Stimulated activated naive CD8-positive, alpha-beta T cell treated with anti-CD3 and anti-CD28 coated beads, Interleukin-15, Interleukin-2, amounts not matched to agents 100 ng/mL and 50 ng/mL, for 24 hours (primary cell): Measurements from ENCODE around the gene AFF3.

Source experiments
- H3K27ac Mint-ChIP-seq: one replicate; pipeline ENCODE4 v1.8.0; 2021; ENCODE audit warnings: mild to moderate bottlenecking, mixed read lengths
- H3K27me3 Mint-ChIP-seq: one replicate; pipeline ENCODE4 v1.8.0; 2021; ENCODE audit warnings: mixed read lengths
- H3K36me3 Mint-ChIP-seq: one replicate; pipeline ENCODE4 v1.8.0; 2021; ENCODE audit warnings: low read depth, mixed read lengths
- H3K4me1 Mint-ChIP-seq: one replicate; pipeline ENCODE4 v1.8.0; 2021; ENCODE audit warnings: low read depth, mixed read lengths
- H3K4me3 Mint-ChIP-seq: one replicate; pipeline ENCODE4 v1.8.0; 2021; ENCODE audit warnings: mild to moderate bottlenecking, mixed read lengths
- H3K9me3 Mint-ChIP-seq: one replicate; pipeline ENCODE4 v1.8.0; 2021; ENCODE audit warnings: mixed read lengths

Gene AFF3

GRCh38 chr2:99810225-99810624, 332.2 kb downstream of the AFF3 start:
- Mint-ChIP-seq H3K27ac (no peak overlapping the region), H3K27me3 (no peaks in the 10 kb centered on the region), H3K9me3 (no peaks in the 10 kb centered on the region)

GRCh38 chr2:99809259-99809900, 333.0 kb downstream of the AFF3 start:
- Mint-ChIP-seq H3K9me3 (no peaks in the 10 kb centered on the region), H3K4me1 (peaks cover 3% of the 10 kb centered on the region), H3K36me3 (no peaks in the 10 kb centered on the region), H3K4me3 (no peak overlapping the region), H3K27ac (no peak overlapping the region), H3K27me3 (no peaks in the 10 kb centered on the region)

More at GRCh38 chr2:99810225-99810624, 332.2 kb downstream of the AFF3 start:
- Mint-ChIP-seq H3K36me3 (no peaks in the 10 kb centered on the region), H3K4me1 (no peaks in the 10 kb centered on the region), H3K4me3 (no peak overlapping the region)

GRCh38 chr2:99808361-99809200, 333.8 kb downstream of the AFF3 start:
- no peak overlapping the region for H3K4me3 Mint-ChIP-seq
- peaks cover 3% of the 10 kb centered on the region for H3K4me1 Mint-ChIP-seq
- H3K9me3 Mint-ChIP-seq = no peaks in the 10 kb centered on the region
- no peaks in the 10 kb centered on the region for H3K27me3 Mint-ChIP-seq
- H3K27ac Mint-ChIP-seq = no peak overlapping the region
- H3K36me3 Mint-ChIP-seq = no peaks in the 10 kb centered on the region

- Mint-ChIP-seq H3K27me3 (no peaks in the 10 kb centered on the region), H3K4me3 (no peak overlapping the region), H3K4me1 (peaks cover 3% of the 10 kb centered on the region), H3K27ac (no peak overlapping the region), H3K36me3 (no peaks in the 10 kb centered on the region), H3K9me3 (no peaks in the 10 kb centered on the region)
These were observed 335.6 kb downstream of the AFF3 start for GRCh38 chr2:99806758-99807157.

- Mint-ChIP-seq H3K4me1 (peaks cover 3% of the 10 kb centered on the region), H3K27ac (no peak overlapping the region), H3K4me3 (no peak overlapping the region), H3K9me3 (no peaks in the 10 kb centered on the region), H3K36me3 (no peaks in the 10 kb centered on the region), H3K27me3 (no peaks in the 10 kb centered on the region)
These were observed 336.4 kb downstream of the AFF3 start for GRCh38 chr2:99805930-99806476.

- H3K27me3 Mint-ChIP-seq = no peaks in the 10 kb centered on the region
- no peaks in the 10 kb centered on the region for H3K36me3 Mint-ChIP-seq
- H3K9me3 Mint-ChIP-seq = no peaks in the 10 kb centered on the region
- no peak overlapping the region for H3K4me3 Mint-ChIP-seq
- H3K27ac Mint-ChIP-seq = no peak overlapping the region
- peaks cover 3% of the 10 kb centered on the region for H3K4me1 Mint-ChIP-seq
These were observed 338.5 kb downstream of the AFF3 start for GRCh38 chr2:99803846-99804245.

- no peaks in the 10 kb centered on the region for H3K36me3 Mint-ChIP-seq
- H3K4me3 Mint-ChIP-seq = no peak overlapping the region
- no peak overlapping the region for H3K27ac Mint-ChIP-seq
- H3K9me3 Mint-ChIP-seq = peaks cover 4% of the 10 kb centered on the region
- H3K4me1 Mint-ChIP-seq = peaks cover 3% of the 10 kb centered on the region
- H3K27me3 Mint-ChIP-seq = no peaks in the 10 kb centered on the region
These were observed 339.7 kb downstream of the AFF3 start for GRCh38 chr2:99802734-99803133.

- Mint-ChIP-seq H3K27me3 (peaks cover 4% of the 10 kb centered on the region), H3K4me1 (peaks cover 3% of the 10 kb centered on the region), H3K27ac (no peak overlapping the region), H3K4me3 (no peak overlapping the region), H3K9me3 (peaks cover 16% of the 10 kb centered on the region), H3K36me3 (peaks cover 11% of the 10 kb centered on the region)
These were observed 341.0 kb downstream of the AFF3 start for GRCh38 chr2:99801327-99801901.

- Mint-ChIP-seq H3K4me3 (no peak overlapping the region), H3K27ac (no peak overlapping the region), H3K27me3 (peaks cover 7% of the 10 kb centered on the region), H3K36me3 (peaks cover 11% of the 10 kb centered on the region), H3K4me1 (no peaks in the 10 kb centered on the region), H3K9me3 (peaks cover 16% of the 10 kb centered on the region)
These were observed 344.9 kb downstream of the AFF3 start for GRCh38 chr2:99797475-99797874.

GRCh38 chr2:99794414-99794813, 348.0 kb downstream of the AFF3 start:
- Mint-ChIP-seq H3K9me3 (peaks cover 16% of the 10 kb centered on the region), H3K4me1 (no peaks in the 10 kb centered on the region), H3K27ac (no peak overlapping the region), H3K36me3 (peaks cover 11% of the 10 kb centered on the region), H3K27me3 (peaks cover 7% of the 10 kb centered on the region), H3K4me3 (no peak overlapping the region)

- H3K27me3 Mint-ChIP-seq = peaks cover 7% of the 10 kb centered on the region
These were observed 349.4 kb downstream of the AFF3 start for GRCh38 chr2:99793022-99793421.

GRCh38 chr2:99789849-99790248, 352.5 kb downstream of the AFF3 start:
- Mint-ChIP-seq H3K36me3 (no peaks in the 10 kb centered on the region), H3K4me1 (no peaks in the 10 kb centered on the region), H3K4me3 (no peak overlapping the region), H3K27ac (no peak overlapping the region), H3K9me3 (no peaks in the 10 kb centered on the region), H3K27me3 (no peaks in the 10 kb centered on the region)

More at GRCh38 chr2:99793022-99793421, 349.4 kb downstream of the AFF3 start:
- peaks cover 14% of the 10 kb centered on the region for H3K9me3 Mint-ChIP-seq
- H3K27ac Mint-ChIP-seq = no peak overlapping the region
- H3K36me3 Mint-ChIP-seq = peaks cover 11% of the 10 kb centered on the region
- H3K4me1 Mint-ChIP-seq = no peaks in the 10 kb centered on the region
- no peak overlapping the region for H3K4me3 Mint-ChIP-seq

- Mint-ChIP-seq H3K4me1 (no peaks in the 10 kb centered on the region), H3K4me3 (no peak overlapping the region), H3K9me3 (no peaks in the 10 kb centered on the region), H3K36me3 (no peaks in the 10 kb centered on the region), H3K27me3 (no peaks in the 10 kb centered on the region), H3K27ac (no peak overlapping the region)
These were observed 354.5 kb downstream of the AFF3 start for GRCh38 chr2:99787769-99788382.

GRCh38 chr2:99786636-99787390, 355.6 kb downstream of the AFF3 start:
- H3K4me1 Mint-ChIP-seq = no peaks in the 10 kb centered on the region
- H3K4me3 Mint-ChIP-seq = no peak overlapping the region
- H3K27me3 Mint-ChIP-seq = no peaks in the 10 kb centered on the region
- no peak overlapping the region for H3K27ac Mint-ChIP-seq
- H3K9me3 Mint-ChIP-seq = no peaks in the 10 kb centered on the region
- no peaks in the 10 kb centered on the region for H3K36me3 Mint-ChIP-seq
